SK-N-SH treated with all-trans-retinoic acid at 6 μM for 48 hours (cell line): ENCODE measurements around the gene DISP3.

ENCODE experiments used
- ARNTL ChIP-seq: fragments of 450-650 bp; formaldehyde crosslinking; IDR thresholded peaks from 2 replicates; pipeline ENCODE4 v1.5.0; 2020; ENCODE audit warnings: low read depth, mild to moderate bottlenecking, moderate library complexity, borderline replicate concordance
- BACH2 ChIP-seq: fragments of 250-450 bp; sonication (Bioruptor Pico); IDR thresholded peaks from 2 replicates; pipeline ENCODE4 v1.9.0; 2021; ENCODE audit warnings: mild to moderate bottlenecking, borderline replicate concordance
- CSDC2 ChIP-seq: fragments of 250-450 bp; sonication (Bioruptor Pico); IDR thresholded peaks from 2 replicates; pipeline ENCODE4 v1.5.0; 2020; ENCODE audit warnings: mild to moderate bottlenecking, moderate library complexity
- ESRRG ChIP-seq: fragments of 250-450 bp; sonication (Bioruptor Pico); IDR thresholded peaks from 2 replicates; pipeline ENCODE4 v1.6.1; 2021; ENCODE audit warnings: mild to moderate bottlenecking
- PATZ1 ChIP-seq: fragments of 250-450 bp; sonication (Bioruptor Pico); IDR thresholded peaks from 2 replicates; pipeline ENCODE4 v1.8.0; 2020; ENCODE audit warnings: mild to moderate bottlenecking, moderate library complexity, borderline replicate concordance
- PPARA ChIP-seq: fragments of 250-450 bp; sonication (Bioruptor Pico); IDR thresholded peaks from 2 replicates; pipeline ENCODE4 v1.5.0; 2020; ENCODE audit warnings: mild to moderate bottlenecking, borderline replicate concordance
- TOX ChIP-seq: fragments of 250-450 bp; sonication (Bioruptor Pico); IDR thresholded peaks from 2 replicates; pipeline ENCODE4 v1.8.0; 2021; ENCODE audit warnings: mild to moderate bottlenecking, moderate library complexity, borderline replicate concordance
- ZC3H10 ChIP-seq: fragments of 250-450 bp; sonication (Bioruptor Pico); IDR thresholded peaks from 2 replicates; pipeline ENCODE4 v1.5.1; 2021; ENCODE audit warnings: mild to moderate bottlenecking, moderate library complexity
- ZFP3 ChIP-seq: fragments of 250-450 bp; sonication (Bioruptor Pico); IDR thresholded peaks from 2 replicates; pipeline ENCODE4 v1.5.0; 2020; ENCODE audit warnings: mild to moderate bottlenecking, moderate library complexity
- ZFP30 ChIP-seq: fragments of 450-650 bp; formaldehyde crosslinking; IDR thresholded peaks from 2 replicates; pipeline ENCODE4 v1.5.0; 2022; ENCODE audit warnings: mild to moderate bottlenecking, moderate library complexity
- ZNF565 ChIP-seq: fragments of 450-650 bp; formaldehyde crosslinking; conservative IDR thresholded peaks from 2 replicates; pipeline ENCODE4 v1.5.0; 2020; ENCODE audit warnings: low read depth, mild to moderate bottlenecking, moderate library complexity
- ZNF8 ChIP-seq: fragments of 450-650 bp; formaldehyde crosslinking; IDR thresholded peaks from 2 replicates; pipeline ENCODE4 v1.5.0; 2020; ENCODE audit warnings: mild to moderate bottlenecking, moderate library complexity
- TF ChIP-seq, protein P1 (sequence below): fragments of 250-450 bp; sonication (Bioruptor Pico); IDR thresholded peaks from 2 replicates; pipeline ENCODE4 v1.8.0; 2021; ENCODE audit warnings: low read depth, mild to moderate bottlenecking, moderate library complexity, borderline replicate concordance

DNA sequence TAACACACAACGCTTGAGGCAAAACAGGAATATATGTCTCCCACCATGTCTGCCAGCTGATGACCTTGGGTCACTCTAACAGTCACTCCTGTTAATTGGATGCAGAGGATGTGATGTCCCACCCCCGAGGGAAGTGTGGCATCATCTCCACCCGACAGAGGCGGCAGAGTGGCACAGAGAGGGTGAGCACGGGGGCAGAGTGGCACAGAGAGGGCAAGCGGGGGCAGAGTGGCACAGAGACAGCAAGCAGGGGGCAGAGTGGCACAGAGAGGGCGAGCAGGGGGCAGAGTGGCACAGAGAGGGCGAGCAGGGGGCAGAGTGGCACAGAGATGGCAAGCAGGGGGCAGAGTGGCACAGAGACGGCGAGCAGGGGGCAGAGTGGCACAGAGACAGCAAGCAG, 44.3 kb downstream of the DISP3 start:
- TF ChIP-seq ZFP30 (CRISPR knock-in tag) (no peak), ZNF8 (CRISPR knock-in tag) (no peak), PPARA (no peak), PATZ1 (CRISPR knock-in tag) (no peak), CSDC2 (CRISPR knock-in tag) (no peak), ESRRG (CRISPR knock-in tag) (no peak), ZC3H10 (CRISPR knock-in tag) (no peak), ZNF565 (CRISPR knock-in tag) (no peak), TOX (CRISPR knock-in tag) (no peak), ZFP3 (CRISPR knock-in tag) (no peak), ARNTL (no peak), BACH2 (CRISPR knock-in tag) (no peak)
- TF ChIP-seq, protein P1, sequence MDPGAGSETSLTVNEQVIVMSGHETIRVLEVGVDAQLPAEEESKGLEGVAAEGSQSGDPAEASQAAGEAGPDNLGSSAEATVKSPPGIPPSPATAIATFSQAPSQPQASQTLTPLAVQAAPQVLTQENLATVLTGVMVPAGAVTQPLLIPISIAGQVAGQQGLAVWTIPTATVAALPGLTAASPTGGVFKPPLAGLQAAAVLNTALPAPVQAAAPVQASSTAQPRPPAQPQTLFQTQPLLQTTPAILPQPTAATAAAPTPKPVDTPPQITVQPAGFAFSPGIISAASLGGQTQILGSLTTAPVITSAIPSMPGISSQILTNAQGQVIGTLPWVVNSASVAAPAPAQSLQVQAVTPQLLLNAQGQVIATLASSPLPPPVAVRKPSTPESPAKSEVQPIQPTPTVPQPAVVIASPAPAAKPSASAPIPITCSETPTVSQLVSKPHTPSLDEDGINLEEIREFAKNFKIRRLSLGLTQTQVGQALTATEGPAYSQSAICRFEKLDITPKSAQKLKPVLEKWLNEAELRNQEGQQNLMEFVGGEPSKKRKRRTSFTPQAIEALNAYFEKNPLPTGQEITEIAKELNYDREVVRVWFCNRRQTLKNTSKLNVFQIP, result no peak
